ENCODE results near the gene ARHGEF28. TPM values are rescaled to one million over a fixed set of nuclear protein-coding genes. Genes with fewer than 3 reads are reported as not detected.

The ARHGEF28 gene
- polyA plus RNA-seq, 3 donors = not detected

GRCh38 chr5:73964352-73964865 lies 338.4 kb downstream of the ARHGEF28 start:
- no CpG with 5 or more reads among the region's 3 CpGs for WGBS (ENCODE audit: insufficient coverage)
- no peak for DNase-seq
- H3K27ac ChIP-seq (ENCODE audit: low read depth in 1 of 2, low read length in 2 of 2) = no peak overlapping the region
- no peaks in the 10 kb centered on the region for H3K4me1 ChIP-seq (ENCODE audit: control insufficient read depth in 1 of 2, insufficient read depth in 2 of 2, low read length in 2 of 2)
- H3K27ac Mint-ChIP-seq = no peak overlapping the region
- no peak overlapping the region for H3K4me2 ChIP-seq (replicated peaks; ENCODE audit: extremely low read depth, low read length, poor library complexity, severe bottlenecking)
- no peak for TF ChIP-seq CTCF (IDR thresholded peaks at IDR 0.05)
- intact Hi-C loops (cut with micrococcal nuclease) = no loop called here
- no peaks in the 10 kb centered on the region for H3K36me3 Mint-ChIP-seq
- H3K27me3 ChIP-seq (ENCODE audit: control insufficient read depth in 2 of 2, insufficient read depth in 2 of 2, low read length in 2 of 2) = no peaks in the 10 kb centered on the region
- H3K4me3 ChIP-seq (replicated peaks in 1 of 3; ENCODE audit: low read depth in 2 of 3, low read length in 3 of 3) = no peak overlapping the region
- peaks cover 0 to 6% (median 2%) of the 10 kb centered on the region in 7 donors for H3K9me3 Mint-ChIP-seq
- no peak overlapping the region for H3K9ac ChIP-seq (ENCODE audit: insufficient read depth, low read length, poor library complexity, severe bottlenecking)
- peaks cover 0 to 8% (median 5%) of the 10 kb centered on the region in 3 donors for H3K27me3 Mint-ChIP-seq (ENCODE audit: low read depth in 3 of 3)
- no peak overlapping the region for H3K4me3 Mint-ChIP-seq
- H3K9me3 ChIP-seq (replicated peaks in 1 of 2; ENCODE audit: control insufficient read depth in 1 of 2, insufficient read depth in 1 of 2, low read length in 2 of 2) = no peaks in the 10 kb centered on the region
- H2AFZ ChIP-seq (ENCODE audit: insufficient read depth, low read depth, low read length, poor library complexity, severe bottlenecking) = no peak overlapping the region
- no peaks in the 10 kb centered on the region for H3K36me3 ChIP-seq (replicated peaks in 1 of 2; ENCODE audit: control insufficient read depth in 1 of 2, insufficient read depth in 2 of 2, low read length in 2 of 2)
- H4K20me1 ChIP-seq (ENCODE audit: insufficient read depth, low read length) = no peaks in the 10 kb centered on the region
- H3K79me2 ChIP-seq (ENCODE audit: insufficient read depth, low read length) = no peaks in the 10 kb centered on the region
- H3K4me1 Mint-ChIP-seq = no peaks in the 10 kb centered on the region

GRCh38 chr5:73966451-73966850 lies 340.5 kb downstream of the ARHGEF28 start:
- Mint-ChIP-seq H3K27me3 (ENCODE audit: low read depth in 3 of 3) (peaks cover 3 to 11% (median 11%) of the 10 kb centered on the region in 3 donors), H3K27ac (no peak overlapping the region), H3K9me3 (peaks cover 0 to 8% (median 4%) of the 10 kb centered on the region in 7 donors), H3K4me1 (no peaks in the 10 kb centered on the region), H3K4me3 (no peak overlapping the region), H3K36me3 (no peaks in the 10 kb centered on the region)
- TF ChIP-seq CTCF (IDR thresholded peaks at IDR 0.05) = no peak
- H3K27me3 ChIP-seq (ENCODE audit: control insufficient read depth in 2 of 2, insufficient read depth in 2 of 2, low read length in 2 of 2) = peaks cover 0 to 2% of the 10 kb centered on the region in 2 donors
- H3K4me2 ChIP-seq (replicated peaks; ENCODE audit: extremely low read depth, low read length, poor library complexity, severe bottlenecking) = no peak overlapping the region
- H3K79me2 ChIP-seq (ENCODE audit: insufficient read depth, low read length) = no peaks in the 10 kb centered on the region
- H3K9ac ChIP-seq (ENCODE audit: insufficient read depth, low read length, poor library complexity, severe bottlenecking) = no peak overlapping the region
- no peaks in the 10 kb centered on the region for H4K20me1 ChIP-seq (ENCODE audit: insufficient read depth, low read length)
- H3K4me1 ChIP-seq (ENCODE audit: control insufficient read depth in 1 of 2, insufficient read depth in 2 of 2, low read length in 2 of 2) = no peaks in the 10 kb centered on the region
- H3K4me3 ChIP-seq (replicated peaks in 1 of 3; ENCODE audit: low read depth in 2 of 3, low read length in 3 of 3) = no peak overlapping the region
- WGBS (ENCODE audit: insufficient coverage) = no CpG with 5 or more reads among the region's 3 CpGs
- DNase-seq = no peak
- no peaks in the 10 kb centered on the region for H3K36me3 ChIP-seq (replicated peaks in 1 of 2; ENCODE audit: control insufficient read depth in 1 of 2, insufficient read depth in 2 of 2, low read length in 2 of 2)
- no peaks in the 10 kb centered on the region for H3K9me3 ChIP-seq (replicated peaks in 1 of 2; ENCODE audit: control insufficient read depth in 1 of 2, insufficient read depth in 1 of 2, low read length in 2 of 2)
- intact Hi-C loops (cut with micrococcal nuclease) = no loop called here
- H3K27ac ChIP-seq (ENCODE audit: low read depth in 1 of 2, low read length in 2 of 2) = no peak overlapping the region
- no peak overlapping the region for H2AFZ ChIP-seq (ENCODE audit: insufficient read depth, low read depth, low read length, poor library complexity, severe bottlenecking)

Measured in CD14-positive monocyte (primary cell).